Testis (tissue), 3 donors: ENCODE data around the gene RTCA. TPM values are rescaled to one million over a fixed set of nuclear protein-coding genes. Genes with fewer than 3 reads are reported as not detected.

Experiments
- DNase-seq: peaks from one replicate; pipeline ENCODE4 v3.0.0-alpha.2; 2019
- H3K27ac ChIP-seq, 2 donors: fragments of 200-600 bp; sonication (generic); one replicate each; pipeline ENCODE4 v1.5.1; 2019
- H3K27me3 ChIP-seq: fragments of 200-600 bp; sonication (generic); one replicate; pipeline ENCODE4 v1.5.1; 2019
- H3K36me3 ChIP-seq: fragments of 200-600 bp; sonication (generic); one replicate; pipeline ENCODE4 v1.5.1; 2017; ENCODE audit warnings: low read depth; ENCODE audit errors: missing control alignments
- H3K4me1 ChIP-seq: fragments of 200-600 bp; sonication (generic); one replicate; pipeline ENCODE4 v1.5.1; 2019
- H3K4me3 ChIP-seq, 2 donors: fragments of 200-600 bp; sonication (generic); one replicate each; pipeline ENCODE4 v1.5.1; 2017 to 2019
- H3K9me3 ChIP-seq: fragments of 200-600 bp; sonication (generic); one replicate; pipeline ENCODE4 v1.5.1; 2017
- POLR2A ChIP-seq: fragments of 450-650 bp; IDR thresholded peaks from one replicate; pipeline ENCODE4 v1.6.1; 2017; ENCODE audit warnings: antibody characterized with exemption, mild to moderate bottlenecking, moderate library complexity
- WGBS, 2 donors: methylation state at CpG; one replicate each; pipeline ENCODE4 v1.1.5; 2018; 5-methylcytosine and 5-hydroxymethylcytosine counted together
- intact Hi-C: fragments of 100-400 bp; cut with DNase I; formaldehyde crosslinking; loops from one replicate; pipeline ENCODE4 v1.15.1; 2023; ENCODE audit warnings: low total_unique reads
- polyA plus RNA-seq: library from polyadenylated mRNA; stranded (reverse); fragments of 350-450 nt; fragmentation: Illumina TruSeq; extraction: RNeasy Lipid Tissue Mini Kit (QIAGEN cat#74804); gene quantifications from one replicate; pipeline ENCODE4 v1.2.3, GENCODE V29; 2014; ENCODE audit warnings: low read depth, low replicate concordance; ENCODE audit not compliant: insufficient read depth
- total RNA-seq, 2 donors: library from RNA; depleted of rRNA; stranded (reverse); fragments of >200 nt; gene quantifications; one replicate each; pipeline ENCODE4 v1.2.3, GENCODE V29; 2016
- TF ChIP-seq, protein P1 (sequence below), 3 experiments: fragments of 450-650 bp in 2 of 3; fragments of 200-600 bp in 1 of 3; sonication (generic) in 1 of 3; IDR thresholded peaks; one replicate each; pipeline ENCODE4 v1.5.1; 2016 to 2019; ENCODE audit warnings: antibody characterized with exemption in 3 of 3, mild to moderate bottlenecking in 2 of 3, moderate library complexity in 1 of 3

Gene RTCA
- total and polyA plus RNA-seq, 3 donors from 2014 or later = 20.9 to 30.0 (median 24.2) TPM

DNA sequence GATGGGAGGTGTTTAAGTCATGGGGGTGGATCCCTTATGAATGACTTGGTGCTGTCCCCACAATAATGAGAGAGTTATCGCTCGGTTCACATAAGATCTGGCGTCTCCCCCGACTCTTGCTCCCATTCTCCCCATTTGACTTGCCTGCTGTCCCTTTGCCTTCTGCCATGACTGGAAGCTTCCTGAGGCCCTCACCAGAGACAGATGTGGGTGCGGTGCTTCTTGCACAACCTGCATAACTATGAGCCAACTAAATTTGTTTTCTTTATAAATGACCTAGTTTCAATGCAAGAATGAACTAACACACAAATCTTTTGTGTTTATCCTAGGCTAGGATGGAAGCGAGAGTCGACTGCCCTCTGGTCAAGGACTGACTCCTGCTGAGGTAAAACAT, 55.1 kb downstream of the RTCA start:
- Histone ChIP-seq H3K36me3 (no peaks in the 10 kb centered on the region), H3K27ac (no peak overlapping the region), H3K4me3 (no peak overlapping the region), H3K9me3 (no peaks in the 10 kb centered on the region), H3K27me3 (no peaks in the 10 kb centered on the region), H3K4me1 (no peaks in the 10 kb centered on the region)
- WGBS, 2 donors = 84 to 95% methylated on average over 7 of the region's 7 CpGs
- intact Hi-C loops = no loop called here
- no peak for TF ChIP-seq POLR2A
- TF ChIP-seq, protein P1, sequence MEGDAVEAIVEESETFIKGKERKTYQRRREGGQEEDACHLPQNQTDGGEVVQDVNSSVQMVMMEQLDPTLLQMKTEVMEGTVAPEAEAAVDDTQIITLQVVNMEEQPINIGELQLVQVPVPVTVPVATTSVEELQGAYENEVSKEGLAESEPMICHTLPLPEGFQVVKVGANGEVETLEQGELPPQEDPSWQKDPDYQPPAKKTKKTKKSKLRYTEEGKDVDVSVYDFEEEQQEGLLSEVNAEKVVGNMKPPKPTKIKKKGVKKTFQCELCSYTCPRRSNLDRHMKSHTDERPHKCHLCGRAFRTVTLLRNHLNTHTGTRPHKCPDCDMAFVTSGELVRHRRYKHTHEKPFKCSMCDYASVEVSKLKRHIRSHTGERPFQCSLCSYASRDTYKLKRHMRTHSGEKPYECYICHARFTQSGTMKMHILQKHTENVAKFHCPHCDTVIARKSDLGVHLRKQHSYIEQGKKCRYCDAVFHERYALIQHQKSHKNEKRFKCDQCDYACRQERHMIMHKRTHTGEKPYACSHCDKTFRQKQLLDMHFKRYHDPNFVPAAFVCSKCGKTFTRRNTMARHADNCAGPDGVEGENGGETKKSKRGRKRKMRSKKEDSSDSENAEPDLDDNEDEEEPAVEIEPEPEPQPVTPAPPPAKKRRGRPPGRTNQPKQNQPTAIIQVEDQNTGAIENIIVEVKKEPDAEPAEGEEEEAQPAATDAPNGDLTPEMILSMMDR (IDR thresholded peaks at IDR 0.05) = no peak
- DNase-seq = no peak

DNA sequence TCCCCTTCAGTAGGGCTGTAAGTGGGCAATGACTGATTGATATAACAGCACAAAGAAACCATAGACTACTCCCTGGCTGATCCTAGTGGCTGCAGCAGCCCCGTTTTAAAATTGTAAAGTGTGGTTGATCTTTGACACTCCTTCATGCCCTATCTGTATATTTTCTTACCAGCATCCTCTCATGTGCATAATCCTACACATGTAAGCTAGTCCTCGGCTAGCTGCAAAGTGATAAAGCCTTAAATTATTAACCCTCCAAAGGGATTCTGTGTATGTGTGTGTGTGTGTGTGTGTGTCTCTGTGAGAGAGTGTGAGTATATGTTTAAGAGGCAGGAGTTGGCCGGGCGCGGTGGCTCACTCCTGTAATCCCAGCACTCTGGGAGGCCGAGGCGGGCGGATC, 55.5 kb downstream of the RTCA start:
- TF ChIP-seq, protein P1 (IDR thresholded peaks at IDR 0.05) = no peak
- no peak for TF ChIP-seq POLR2A
- H3K9me3 ChIP-seq = no peaks in the 10 kb centered on the region
- no peaks in the 10 kb centered on the region for H3K27me3 ChIP-seq
- 88 to 93% methylated on average over 8 of the region's 8 CpGs for WGBS, 2 donors
- intact Hi-C loops = no loop called here
- no peak overlapping the region for H3K4me3 ChIP-seq
- no peaks in the 10 kb centered on the region for H3K36me3 ChIP-seq
- H3K27ac ChIP-seq = no peak overlapping the region
- H3K4me1 ChIP-seq = no peaks in the 10 kb centered on the region
- no peak for DNase-seq

DNA sequence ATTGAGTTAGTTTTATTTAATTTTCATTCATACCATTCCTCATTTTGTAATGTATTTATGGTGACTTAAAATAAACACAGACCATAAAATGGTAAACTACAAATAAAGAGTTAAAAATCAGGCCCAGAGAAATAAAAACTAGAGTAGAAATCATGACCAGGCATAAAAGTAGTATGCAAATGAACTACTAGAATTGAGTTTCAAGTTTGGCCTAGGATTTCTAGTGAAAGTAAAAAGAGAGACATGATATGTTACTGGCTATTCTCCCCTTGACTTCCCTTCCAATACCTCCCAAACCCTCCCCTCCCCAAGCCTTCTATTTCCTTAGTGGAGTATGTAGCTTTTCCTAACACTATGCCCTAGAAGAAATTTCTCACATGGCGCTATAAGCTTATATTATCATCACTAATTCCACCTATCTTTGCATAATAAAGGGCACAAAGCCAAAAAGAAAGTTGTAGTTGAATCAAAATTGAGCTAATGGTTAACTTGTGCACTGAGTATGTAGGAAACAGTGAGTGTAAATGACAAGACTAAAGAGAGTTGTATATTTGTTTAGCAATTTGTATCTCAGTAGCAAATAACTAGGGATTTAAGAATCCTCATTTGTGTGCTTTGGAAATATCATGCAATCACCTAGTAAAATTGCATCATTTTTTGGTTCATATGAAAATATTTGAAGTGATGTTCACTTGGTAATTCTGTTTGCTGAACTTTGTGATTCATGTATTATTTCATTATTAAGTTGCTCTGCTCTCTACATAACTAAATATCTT, 56.6 kb downstream of the RTCA start:
- no peak for DNase-seq
- TF ChIP-seq, protein P1 (IDR thresholded peaks at IDR 0.05) = no peak
- no peak for TF ChIP-seq POLR2A
- Histone ChIP-seq H3K4me3 (no peak overlapping the region), H3K36me3 (no peaks in the 10 kb centered on the region), H3K9me3 (no peaks in the 10 kb centered on the region), H3K27me3 (no peaks in the 10 kb centered on the region), H3K27ac (no peak overlapping the region), H3K4me1 (no peaks in the 10 kb centered on the region)
- intact Hi-C loops = no loop called here
- 87 to 88% methylated on average over 1 of the region's 1 CpG for WGBS, 2 donors

DNA sequence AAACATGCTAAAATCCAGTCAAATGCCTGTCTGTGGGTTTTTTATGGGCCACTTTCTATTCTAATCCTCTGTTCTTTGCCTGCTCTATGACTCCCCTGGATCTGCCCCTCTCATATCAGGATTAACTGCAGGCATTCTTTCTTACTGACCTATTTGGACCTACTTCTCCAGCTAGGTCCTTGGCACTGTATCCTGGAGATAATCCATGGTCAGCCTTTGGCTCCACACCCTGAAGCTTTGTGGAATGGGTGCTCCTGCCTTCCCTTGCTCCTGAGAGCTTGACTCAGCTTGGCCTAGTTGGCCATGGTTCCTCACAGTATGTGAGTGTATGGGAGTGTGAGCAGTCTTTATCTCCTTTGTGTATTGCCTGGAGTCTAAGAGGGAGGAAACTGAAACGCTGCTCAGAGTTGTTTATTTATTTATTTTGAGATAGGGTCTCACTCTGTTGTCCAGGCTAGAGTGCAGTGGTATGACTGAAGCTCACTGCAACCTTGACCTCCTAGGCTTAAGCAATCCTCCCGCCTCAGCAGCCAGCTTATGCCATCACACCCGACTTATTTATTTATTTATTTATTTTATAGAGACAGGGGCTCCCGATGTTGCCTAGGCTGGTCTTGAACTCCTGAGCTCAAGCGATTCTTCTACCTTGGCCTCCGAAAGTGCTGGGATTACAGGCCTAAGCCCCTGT, 57.5 kb downstream of the RTCA start:
- Histone ChIP-seq H3K27ac (no peak overlapping the region), H3K9me3 (no peaks in the 10 kb centered on the region), H3K27me3 (no peaks in the 10 kb centered on the region), H3K36me3 (no peaks in the 10 kb centered on the region), H3K4me3 (no peak overlapping the region), H3K4me1 (no peaks in the 10 kb centered on the region)
- intact Hi-C loops = no loop called here
- DNase-seq = no peak
- TF ChIP-seq, protein P1 (IDR thresholded peaks at IDR 0.05) = no peak
- TF ChIP-seq POLR2A = no peak
- 82 to 85% methylated on average over 6 of the region's 6 CpGs for WGBS, 2 donors
